ENCODE results near the gene SLAMF9. TPM values are rescaled to one million over a fixed set of nuclear protein-coding genes. Genes with fewer than 3 reads are reported as not detected.

SLAMF9 gene
- total RNA-seq, 1 experiment from 2014 or later, result 8.7 TPM

DNA sequence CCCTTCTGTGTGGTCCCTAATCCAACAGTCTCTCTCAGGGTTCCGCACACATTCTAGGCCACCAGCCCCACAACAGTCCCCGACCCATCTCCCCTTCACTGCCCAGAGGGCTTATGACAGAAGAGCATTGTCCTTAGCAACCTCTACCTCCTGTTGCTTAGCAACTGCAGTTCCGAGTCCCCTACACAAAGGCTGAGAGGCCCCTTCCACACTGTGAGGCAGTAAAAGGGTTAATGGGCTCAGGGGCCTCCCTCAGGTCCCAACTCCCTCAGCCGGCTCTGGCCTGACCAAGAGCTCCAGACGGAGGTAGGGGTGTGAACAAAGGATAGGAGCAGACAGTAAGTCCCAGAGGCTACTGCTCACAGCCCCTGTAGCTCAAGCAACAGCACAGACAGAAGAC lies 12.9 kb downstream of the SLAMF9 start:
- Histone ChIP-seq H3K9me3 (ENCODE audit: low read length) (no peaks in the 10 kb centered on the region), H3K4me1 (ENCODE audit: insufficient read depth, low read length) (peaks cover 45% of the 10 kb centered on the region), H3K4me3 (ENCODE audit: low read length) (no peak overlapping the region), H3K27ac (ENCODE audit: low read length) (no peak overlapping the region), H3K4me2 (ENCODE audit: low read length) (no peak overlapping the region), H3K36me3 (ENCODE audit: low read depth, low read length) (no peaks in the 10 kb centered on the region), H3K79me2 (ENCODE audit: low read length) (peaks cover 23% of the 10 kb centered on the region), H3F3A (ENCODE audit: low read length, unreplicated experiment) (no peaks in the 10 kb centered on the region), H3K9me2 (replicated peaks; ENCODE audit: low read length) (no peaks in the 10 kb centered on the region), H4K20me1 (ENCODE audit: low read length) (no peaks in the 10 kb centered on the region), H3K9ac (ENCODE audit: low read length) (no peak overlapping the region), H3K27me3 (ENCODE audit: low read length) (no peaks in the 10 kb centered on the region), H2AFZ (ENCODE audit: low read length) (no peak overlapping the region)
- TF ChIP-seq, protein P1, sequence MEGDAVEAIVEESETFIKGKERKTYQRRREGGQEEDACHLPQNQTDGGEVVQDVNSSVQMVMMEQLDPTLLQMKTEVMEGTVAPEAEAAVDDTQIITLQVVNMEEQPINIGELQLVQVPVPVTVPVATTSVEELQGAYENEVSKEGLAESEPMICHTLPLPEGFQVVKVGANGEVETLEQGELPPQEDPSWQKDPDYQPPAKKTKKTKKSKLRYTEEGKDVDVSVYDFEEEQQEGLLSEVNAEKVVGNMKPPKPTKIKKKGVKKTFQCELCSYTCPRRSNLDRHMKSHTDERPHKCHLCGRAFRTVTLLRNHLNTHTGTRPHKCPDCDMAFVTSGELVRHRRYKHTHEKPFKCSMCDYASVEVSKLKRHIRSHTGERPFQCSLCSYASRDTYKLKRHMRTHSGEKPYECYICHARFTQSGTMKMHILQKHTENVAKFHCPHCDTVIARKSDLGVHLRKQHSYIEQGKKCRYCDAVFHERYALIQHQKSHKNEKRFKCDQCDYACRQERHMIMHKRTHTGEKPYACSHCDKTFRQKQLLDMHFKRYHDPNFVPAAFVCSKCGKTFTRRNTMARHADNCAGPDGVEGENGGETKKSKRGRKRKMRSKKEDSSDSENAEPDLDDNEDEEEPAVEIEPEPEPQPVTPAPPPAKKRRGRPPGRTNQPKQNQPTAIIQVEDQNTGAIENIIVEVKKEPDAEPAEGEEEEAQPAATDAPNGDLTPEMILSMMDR (conservative IDR thresholded peaks at IDR 0.05; ENCODE audit: low read depth, low read length), result no peak
- no peak for TF ChIP-seq EZH2 (IDR thresholded peaks at IDR 0.05; ENCODE audit: low read length, unreplicated experiment)
- no peak for TF ChIP-seq EZH2phosphoT487 (IDR thresholded peaks at IDR 0.05; ENCODE audit: borderline replicate concordance, low read length)
- intact Hi-C loops (cut with micrococcal nuclease), result no loop called here
- no TSS peak for BruUV-seq (replicated peaks)
- DNase-seq, result no peak
- no peak for ATAC-seq
- ChIA-PET CTCF (interaction anchor here (0.9 kb wide), 1 partner anchor 67 kb away, joined by 5 read pairs; no protein-coding TSS in a partner anchor), POLR2A (ENCODE audit: unreplicated experiment) (no interaction called here)

DNA sequence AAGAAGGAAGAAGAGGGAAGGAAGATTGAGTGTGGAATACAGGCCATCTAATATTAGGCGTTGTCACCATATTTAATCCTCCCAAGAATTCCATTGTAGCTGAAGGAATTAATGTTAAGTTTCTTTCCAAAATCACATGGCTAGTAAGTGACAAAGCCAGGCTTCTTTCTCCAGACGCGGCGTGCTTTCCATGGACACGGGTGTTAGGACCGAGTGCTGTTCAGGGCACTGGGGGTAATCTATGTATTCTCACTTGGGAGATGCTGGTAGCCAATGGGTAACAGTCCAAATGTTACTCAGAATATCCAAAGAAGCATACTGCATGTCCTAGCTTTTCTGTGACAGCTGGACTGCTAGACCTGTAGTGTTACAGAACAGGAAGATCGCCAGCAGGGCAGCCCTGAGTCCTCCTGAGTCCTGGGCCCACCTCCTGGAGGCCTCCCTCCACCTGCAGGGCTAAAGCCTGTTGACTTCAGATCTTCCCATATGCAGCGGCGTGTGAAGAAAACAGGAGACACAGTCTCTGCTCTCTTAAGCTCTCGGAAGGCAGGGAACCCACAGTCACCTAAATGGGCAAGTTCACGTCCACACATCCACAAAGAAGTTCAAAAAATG lies 13.9 kb downstream of the SLAMF9 start:
- Histone ChIP-seq H3K9ac (ENCODE audit: low read length) (no peak overlapping the region), H3K27me3 (ENCODE audit: low read length) (no peaks in the 10 kb centered on the region), H3K4me2 (ENCODE audit: low read length) (no peak overlapping the region), H3F3A (ENCODE audit: low read length, unreplicated experiment) (no peaks in the 10 kb centered on the region), H3K27ac (ENCODE audit: low read length) (no peak overlapping the region), H3K4me1 (ENCODE audit: insufficient read depth, low read length) (peaks cover 45% of the 10 kb centered on the region), H3K9me2 (replicated peaks; ENCODE audit: low read length) (no peaks in the 10 kb centered on the region), H3K79me2 (ENCODE audit: low read length) (peaks cover 20% of the 10 kb centered on the region), H3K4me3 (ENCODE audit: low read length) (no peak overlapping the region), H4K20me1 (ENCODE audit: low read length) (no peaks in the 10 kb centered on the region), H2AFZ (ENCODE audit: low read length) (no peak overlapping the region), H3K9me3 (ENCODE audit: low read length) (no peaks in the 10 kb centered on the region), H3K36me3 (ENCODE audit: low read depth, low read length) (no peaks in the 10 kb centered on the region)
- intact Hi-C loops (cut with micrococcal nuclease), result no loop called here
- TF ChIP-seq, protein P1 (conservative IDR thresholded peaks at IDR 0.05; ENCODE audit: low read depth, low read length), result no peak
- TF ChIP-seq EZH2 (IDR thresholded peaks at IDR 0.05; ENCODE audit: low read length, unreplicated experiment) (no peak), EZH2phosphoT487 (IDR thresholded peaks at IDR 0.05; ENCODE audit: borderline replicate concordance, low read length) (no peak)
- DNase-seq (no peak), ATAC-seq (no peak)
- no TSS peak for BruUV-seq (replicated peaks)
- CTCF ChIA-PET, result interaction anchor here (0.6 kb wide), 1 partner anchor 875 kb away, joined by 4 read pairs; no protein-coding TSS in a partner anchor
- POLR2A ChIA-PET (ENCODE audit: unreplicated experiment), result interaction anchor here (0.5 kb wide), 1 partner anchor 15 kb away, joined by 5 read pairs; the partner anchor contains the start of gene TAGLN2

DNA sequence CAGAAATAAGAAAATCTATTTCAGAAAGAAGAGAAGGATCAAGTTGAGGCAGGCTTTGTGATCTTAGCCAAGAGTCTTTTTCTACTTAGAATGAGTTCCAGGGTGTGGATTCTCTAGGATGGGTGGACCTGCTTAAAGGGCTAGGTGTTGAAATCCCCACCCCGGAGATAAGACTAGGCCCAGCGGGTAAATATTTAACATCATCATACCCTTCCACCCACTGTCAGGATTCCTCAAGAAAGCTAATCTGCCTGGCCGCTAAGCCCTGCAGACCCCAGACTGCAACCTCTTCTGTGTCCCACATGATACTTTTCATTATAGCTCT lies 14.4 kb downstream of the SLAMF9 start:
- POLR2A ChIA-PET (ENCODE audit: unreplicated experiment), result interaction anchor here (0.5 kb wide), 1 partner anchor 14 kb away, joined by 5 read pairs; the partner anchor contains the start of gene TAGLN2
- no peaks in the 10 kb centered on the region for H3F3A ChIP-seq (ENCODE audit: low read length, unreplicated experiment)
- H3K79me2 ChIP-seq (ENCODE audit: low read length), result peaks cover 15% of the 10 kb centered on the region
- no peak overlapping the region for H3K27ac ChIP-seq (ENCODE audit: low read length)
- CTCF ChIA-PET, result interaction anchor here (3.0 kb wide), 1 partner anchor 67 kb away, joined by 21 read pairs; no protein-coding TSS in a partner anchor
- no peaks in the 10 kb centered on the region for H4K20me1 ChIP-seq (ENCODE audit: low read length)
- DNase-seq (no peak), ATAC-seq (no peak)
- no peak overlapping the region for H3K9ac ChIP-seq (ENCODE audit: low read length)
- H3K4me3 ChIP-seq (ENCODE audit: low read length), result no peak overlapping the region
- H3K36me3 ChIP-seq (ENCODE audit: low read depth, low read length), result no peaks in the 10 kb centered on the region
- H2AFZ ChIP-seq (ENCODE audit: low read length), result no peak overlapping the region
- intact Hi-C loops (cut with micrococcal nuclease), result loop anchor here (5.0 kb wide), 1 partner anchor 143 kb away; the partner anchor contains the start of gene KCNJ9
- H3K4me2 ChIP-seq (ENCODE audit: low read length), result no peak overlapping the region
- TF ChIP-seq EZH2phosphoT487 (IDR thresholded peaks at IDR 0.05; ENCODE audit: borderline replicate concordance, low read length), result no peak
- H3K4me1 ChIP-seq (ENCODE audit: insufficient read depth, low read length), result peaks cover 40% of the 10 kb centered on the region
- no TSS peak for BruUV-seq (replicated peaks)
- no peaks in the 10 kb centered on the region for H3K27me3 ChIP-seq (ENCODE audit: low read length)
- H3K9me3 ChIP-seq (ENCODE audit: low read length), result no peaks in the 10 kb centered on the region
- no peaks in the 10 kb centered on the region for H3K9me2 ChIP-seq (replicated peaks; ENCODE audit: low read length)
